NOMO-1 treated with DMSO at 0.1 percent for 48 hours (cell line): ENCODE measurements around the gene SPTY2D1.

Experiments used
- DNase-seq: peaks from one replicate; lab custom pipeline; 2025; ENCODE audit not compliant: unreplicated experiment; lab: John Stamatoyannopoulos, UW

The SPTY2D1 gene

GRCh38 chr11:18566406-18566805 is 67.7 kb downstream of the SPTY2D1 start:
- no peak for DNase-seq

- DNase-seq = no peak
Observed at GRCh38 chr11:18564149-18564548, 70.0 kb downstream of the SPTY2D1 start.

- DNase-seq = no peak
Observed at GRCh38 chr11:18563090-18563730, 70.9 kb downstream of the SPTY2D1 start.
